Measurements from ENCODE around the gene HS3ST6. TPM values are rescaled to one million over a fixed set of nuclear protein-coding genes. Genes with fewer than 3 reads are reported as not detected.

Gene HS3ST6
- polyA plus RNA-seq, 1 of the 3 experiments (the other 2 are of a cell fraction): 0.03 TPM

- DNase-seq: no peak
- Histone ChIP-seq H3F3A (replicated peaks; ENCODE audit: insufficient read depth) (no peaks in the 10 kb centered on the region), H3K27me3 (ENCODE audit: insufficient read depth) (peaks cover 36% of the 10 kb centered on the region), H3K9me2 (no peaks in the 10 kb centered on the region), H3K79me2 (ENCODE audit: insufficient read depth) (no peaks in the 10 kb centered on the region), H3K36me3 (replicated peaks in 1 of 2; ENCODE audit: control insufficient read depth in 1 of 2, insufficient read depth in 2 of 2, low read length in 1 of 2) (no peaks in the 10 kb centered on the region), H3K4me1 (ENCODE audit: control insufficient read depth in 1 of 2, insufficient read depth in 2 of 2, low read depth in 1 of 2, low read length in 1 of 2) (peaks cover 0 to 13% of the 10 kb centered on the region in 2 experiments; a peak in 1 of 4 replicates), H2AFZ (ENCODE audit: low read depth) (no peak overlapping the region), H3K4me3 (ENCODE audit: low read depth in 2 of 2, low read length in 1 of 2) (no peak overlapping the region), H4K20me1 (ENCODE audit: insufficient read depth) (no peaks in the 10 kb centered on the region), H3K27ac (ENCODE audit: low read depth in 2 of 2, low read length in 1 of 2) (no peak overlapping the region), H3K4me2 (no peak overlapping the region), H3K9ac (no peak overlapping the region), H3K9me3 (no peaks in the 10 kb centered on the region)
- ChIA-PET POLR2A (no interaction called here), CTCF (interaction anchor here (5.2 kb wide), 1 partner anchor 14 kb away, joined by 38 read pairs; no protein-coding TSS in a partner anchor)
- TF ChIP-seq RCOR1 (IDR thresholded peaks at IDR 0.05; ENCODE audit: low read length) (no peak), CHD2 (IDR thresholded peaks at IDR 0.05; ENCODE audit: low read length, partially characterized antibody) (no peak), PBX3 (IDR thresholded peaks at IDR 0.05) (no peak), GATA2 (CRISPR knock-in tag; IDR thresholded peaks at IDR 0.05) (no peak), IRF3 (IDR thresholded peaks at IDR 0.05; ENCODE audit: low read depth, low read length) (no peak), FOSL2 (IDR thresholded peaks at IDR 0.05; ENCODE audit: borderline replicate concordance, low read depth) (no peak), USF1 (IDR thresholded peaks at IDR 0.05; ENCODE audit: borderline replicate concordance, low read depth) (no peak), EP300 (IDR thresholded peaks at IDR 0.05; ENCODE audit: borderline replicate concordance in 1 of 2, low read depth in 1 of 2, low read length in 1 of 2) (no peak), ZBTB33 (IDR thresholded peaks at IDR 0.05; ENCODE audit: borderline replicate concordance, low read depth) (no peak), POLR2AphosphoS5 (IDR thresholded peaks at IDR 0.05; ENCODE audit: low read depth, low read length) (no peak)
- 70% methylated on average over 8 of the region's 8 CpGs for WGBS (ENCODE audit: low lambda C conversion rate)
Measured at GRCh38 chr16:1914988-1915387, 3.2 kb downstream of the HS3ST6 start.

GRCh38 chr16:1914084-1914608, 4.1 kb downstream of the HS3ST6 start:
- POLR2A ChIA-PET: no interaction called here
- H3K27me3 ChIP-seq (ENCODE audit: insufficient read depth): peaks cover 28% of the 10 kb centered on the region
- 46% methylated on average over 3 of the region's 15 CpGs for WGBS (ENCODE audit: low lambda C conversion rate)

More at GRCh38 chr16:1914084-1914608, 4.1 kb downstream of the HS3ST6 start:
- no peaks in the 10 kb centered on the region for H3K79me2 ChIP-seq (ENCODE audit: insufficient read depth)
- CTCF ChIA-PET: interaction anchor here (1.2 kb wide), 1 partner anchor 15 kb away, joined by 6 read pairs; no protein-coding TSS in a partner anchor
- no peak overlapping the region for H3K9ac ChIP-seq
- no peak overlapping the region for H2AFZ ChIP-seq (ENCODE audit: low read depth)
- H4K20me1 ChIP-seq (ENCODE audit: insufficient read depth): no peaks in the 10 kb centered on the region
- H3K9me3 ChIP-seq: no peaks in the 10 kb centered on the region
- H3F3A ChIP-seq (replicated peaks; ENCODE audit: insufficient read depth): no peaks in the 10 kb centered on the region
- no peak overlapping the region for H3K4me2 ChIP-seq
- H3K36me3 ChIP-seq (replicated peaks in 1 of 2; ENCODE audit: control insufficient read depth in 1 of 2, insufficient read depth in 2 of 2, low read length in 1 of 2): no peaks in the 10 kb centered on the region
- H3K27ac ChIP-seq (ENCODE audit: low read depth in 2 of 2, low read length in 1 of 2): no peak overlapping the region
- H3K4me3 ChIP-seq (ENCODE audit: low read depth in 2 of 2, low read length in 1 of 2): no peak overlapping the region
- H3K4me1 ChIP-seq (ENCODE audit: control insufficient read depth in 1 of 2, insufficient read depth in 2 of 2, low read depth in 1 of 2, low read length in 1 of 2): peaks cover 0 to 15% of the 10 kb centered on the region in 2 experiments; a peak in 1 of 4 replicates
- TF ChIP-seq MXI1 (IDR thresholded peaks at IDR 0.05; ENCODE audit: low read depth, low read length) (no peak), FOXM1 (IDR thresholded peaks at IDR 0.05; ENCODE audit: low read depth) (no peak), SMC3 (IDR thresholded peaks at IDR 0.05; ENCODE audit: low read depth, low read length) (no peak), NFIC (IDR thresholded peaks at IDR 0.05; ENCODE audit: borderline replicate concordance) (no peak), GATA2 (CRISPR knock-in tag; IDR thresholded peaks at IDR 0.05) (no peak), CTCF (IDR thresholded peaks at IDR 0.05) (no peak), RAD21 (IDR thresholded peaks at IDR 0.05; ENCODE audit: low read length) (no peak), FOSL2 (IDR thresholded peaks at IDR 0.05; ENCODE audit: borderline replicate concordance, low read depth) (no peak), YY1 (IDR thresholded peaks at IDR 0.05; ENCODE audit: low read depth) (no peak), RFX5 (IDR thresholded peaks at IDR 0.05; ENCODE audit: low read length) (no peak), RXRA (IDR thresholded peaks at IDR 0.05; ENCODE audit: borderline replicate concordance, low read depth) (no peak), EZH2phosphoT487 (IDR thresholded peaks at IDR 0.05; ENCODE audit: borderline replicate concordance, low read depth) (no peak), ELF1 (IDR thresholded peaks at IDR 0.05) (no peak)
- DNase-seq: no peak
- no peaks in the 10 kb centered on the region for H3K9me2 ChIP-seq

All from SK-N-SH (cell line).